ENCODE data around the gene NELFE. TPM values are rescaled to one million over a fixed set of nuclear protein-coding genes. Genes with fewer than 3 reads are reported as not detected.
A peak's percentile ranks its signal among the peaks of the same experiment; 100 is the strongest.

Gene NELFE
- total RNA-seq, 1 experiment from 2014 or later = 116 TPM

GRCh38 chr6:31972709-31973350 is 14.1 kb upstream of the NELFE start:
- DNase-seq (ENCODE audit: low read depth) = no peak

GRCh38 chr6:31971993-31972708 is 13.4 kb upstream of the NELFE start, which contains the start of gene DXO:
DXO (minus strand) TSS chr6:31972138; CDS start chr6:31971675, 463 bp downstream.
- peak; percentile 99 for DNase-seq (ENCODE audit: low read depth)

GRCh38 chr6:31971279-31971992 is 12.7 kb upstream of the NELFE start:
- no peak for DNase-seq (ENCODE audit: low read depth)

- no peak for DNase-seq (ENCODE audit: low read depth)
Measured at GRCh38 chr6:31970604-31971271, 12.0 kb upstream of the NELFE start.

GRCh38 chr6:31969712-31970603 is 11.2 kb upstream of the NELFE start:
- no peak for DNase-seq (ENCODE audit: low read depth)

GRCh38 chr6:31968791-31969711 is 10.3 kb upstream of the NELFE start:
- no peak for DNase-seq (ENCODE audit: low read depth)

GRCh38 chr6:31968326-31968725 is 9.6 kb upstream of the NELFE start:
- DNase-seq (ENCODE audit: low read depth) = no peak

- no peak for DNase-seq (ENCODE audit: low read depth)
Measured at GRCh38 chr6:31967926-31968320, 9.2 kb upstream of the NELFE start.

GRCh38 chr6:31966997-31967925 is 8.5 kb upstream of the NELFE start:
- DNase-seq (ENCODE audit: low read depth) = no peak

GRCh38 chr6:31966506-31966905 is 7.7 kb upstream of the NELFE start:
- no peak for DNase-seq (ENCODE audit: low read depth)

- DNase-seq (ENCODE audit: low read depth) = no peak
Measured at GRCh38 chr6:31965700-31966099, 6.9 kb upstream of the NELFE start.

- DNase-seq (ENCODE audit: low read depth) = no peak
Measured at GRCh38 chr6:31963921-31964320, 5.2 kb upstream of the NELFE start.

GRCh38 chr6:31961616-31962015 is 2.8 kb upstream of the NELFE start:
- DNase-seq (ENCODE audit: low read depth) = no peak

- no peak for DNase-seq (ENCODE audit: low read depth)
Measured at GRCh38 chr6:31958412-31958740, 395 bp downstream of the NELFE start.

- no peak for DNase-seq (ENCODE audit: low read depth)
Measured at GRCh38 chr6:31956796-31957195, 2.0 kb downstream of the NELFE start.

- DNase-seq (ENCODE audit: low read depth) = no peak
Measured at GRCh38 chr6:31954511-31954910, 4.3 kb downstream of the NELFE start.

- no peak for DNase-seq (ENCODE audit: low read depth)
Measured at GRCh38 chr6:31952890-31953289, 5.9 kb downstream of the NELFE start.

GRCh38 chr6:31952140-31952805 is 6.5 kb downstream of the NELFE start:
- peak; percentile 49 for DNase-seq (ENCODE audit: low read depth)

Data from HT1080 (cell line).